ENCODE results near the gene MLPH. TPM values are rescaled to one million over a fixed set of nuclear protein-coding genes. Genes with fewer than 3 reads are reported as not detected.

The MLPH gene
- total and polyA plus RNA-seq, 4 donors: 1.6 to 25.9 (median 22.3) TPM

GRCh38 chr2:237511433-237511832 is 24.4 kb downstream of the MLPH start:
- 94% methylated on average over 1 of the region's 1 CpG for WGBS
- Histone ChIP-seq H3K4me3 (ENCODE audit: low read depth in 1 of 3, low read length in 3 of 3) (no peak overlapping the region), H3K36me3 (ENCODE audit: control insufficient read depth in 4 of 4, insufficient read depth in 3 of 4, low read depth in 1 of 4, low read length in 3 of 4) (peaks cover 0 to 2% (median 0%) of the 10 kb centered on the region in 4 donors), H3K27me3 (ENCODE audit: control insufficient read depth in 4 of 4, insufficient read depth in 4 of 4, low read length in 3 of 4) (no peaks in the 10 kb centered on the region), H3K27ac (ENCODE audit: low read depth in 1 of 2, low read length in 2 of 2) (no peak overlapping the region), H3K9ac (ENCODE audit: low read depth in 1 of 2, low read length in 2 of 2) (no peak overlapping the region), H3K4me1 (ENCODE audit: control insufficient read depth in 4 of 4, insufficient read depth in 4 of 4, low read length in 3 of 4) (peaks cover 5 to 53% (median 32%) of the 10 kb centered on the region in 4 donors), H3K9me3 (ENCODE audit: control insufficient read depth in 4 of 4, low read length in 3 of 4) (no peaks in the 10 kb centered on the region)
- DNase-seq (ENCODE audit: low spot score): no peak
- no peak for TF ChIP-seq NR2F2 (IDR thresholded peaks at IDR 0.05)
- TF ChIP-seq FOXA2 (IDR thresholded peaks at IDR 0.05): no peak
- no peak for TF ChIP-seq HNF4A (conservative IDR thresholded peaks at IDR 0.05)
- no peak for TF ChIP-seq CTCF (IDR thresholded peaks at IDR 0.05; ENCODE audit: low read depth, low read length, missing input control)
- no peak for TF ChIP-seq EGR1 (IDR thresholded peaks at IDR 0.05; ENCODE audit: low read depth in 2 of 2)

DNA sequence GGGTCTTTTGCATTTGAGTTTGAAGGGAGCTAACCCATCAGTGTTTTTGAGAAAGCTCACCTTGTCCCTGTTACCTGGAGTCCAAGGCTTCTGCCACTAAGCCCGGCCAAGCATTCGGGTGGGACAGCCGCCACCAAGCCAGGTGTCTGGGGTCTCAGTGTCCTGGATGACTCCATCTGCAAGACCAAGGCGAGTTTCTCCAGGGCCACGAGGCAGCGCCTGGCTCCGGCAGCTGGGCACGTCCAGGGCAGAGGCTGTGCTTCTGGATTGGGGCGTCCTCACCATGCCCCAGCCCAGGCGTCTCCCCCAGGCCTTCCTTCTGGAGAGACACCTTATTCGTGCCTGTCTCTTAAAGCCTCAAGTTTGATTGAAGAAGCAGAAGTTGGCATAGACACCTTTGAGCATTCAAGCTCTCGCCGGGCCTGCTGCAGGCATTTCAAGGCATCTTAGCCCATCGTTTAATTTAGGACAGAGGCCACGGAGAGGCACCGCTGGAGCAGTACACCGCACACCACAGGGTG is 24.9 kb downstream of the MLPH start:
- TF ChIP-seq FOXA1 (IDR thresholded peaks at IDR 0.05) (no peak), JUND (IDR thresholded peaks at IDR 0.05) (no peak), RAD21 (IDR thresholded peaks at IDR 0.05) (no peak), HNF4A (conservative IDR thresholded peaks at IDR 0.05) (no peak), YY1 (IDR thresholded peaks at IDR 0.05) (no peak), TAF1 (conservative IDR thresholded peaks at IDR 0.05) (no peak), EGR1 (IDR thresholded peaks at IDR 0.05; ENCODE audit: low read depth in 2 of 2) (no peak), CTCF (IDR thresholded peaks at IDR 0.05; ENCODE audit: low read depth, low read length, missing input control) (no peak), GABPA (IDR thresholded peaks at IDR 0.05 in 1 of 2, conservative IDR thresholded peaks at IDR 0.05 in 1 of 2) (no peak)
- H3K4me3 ChIP-seq (ENCODE audit: low read depth in 1 of 3, low read length in 3 of 3): no peak overlapping the region
- no peak overlapping the region for H3K9ac ChIP-seq (ENCODE audit: low read depth in 1 of 2, low read length in 2 of 2)
- 92% methylated on average over 17 of the region's 17 CpGs for WGBS
- H3K4me1 ChIP-seq (ENCODE audit: control insufficient read depth in 4 of 4, insufficient read depth in 4 of 4, low read length in 3 of 4): peaks cover 5 to 53% (median 32%) of the 10 kb centered on the region in 4 donors
- no peak overlapping the region for H3K27ac ChIP-seq (ENCODE audit: low read depth in 1 of 2, low read length in 2 of 2)
- no peaks in the 10 kb centered on the region for H3K9me3 ChIP-seq (ENCODE audit: control insufficient read depth in 4 of 4, low read length in 3 of 4)
- H3K27me3 ChIP-seq (ENCODE audit: control insufficient read depth in 4 of 4, insufficient read depth in 4 of 4, low read length in 3 of 4): no peaks in the 10 kb centered on the region
- no peak for DNase-seq (ENCODE audit: low spot score)
- H3K36me3 ChIP-seq (ENCODE audit: control insufficient read depth in 4 of 4, insufficient read depth in 3 of 4, low read depth in 1 of 4, low read length in 3 of 4): peaks cover 0 to 2% (median 0%) of the 10 kb centered on the region in 4 donors

DNA sequence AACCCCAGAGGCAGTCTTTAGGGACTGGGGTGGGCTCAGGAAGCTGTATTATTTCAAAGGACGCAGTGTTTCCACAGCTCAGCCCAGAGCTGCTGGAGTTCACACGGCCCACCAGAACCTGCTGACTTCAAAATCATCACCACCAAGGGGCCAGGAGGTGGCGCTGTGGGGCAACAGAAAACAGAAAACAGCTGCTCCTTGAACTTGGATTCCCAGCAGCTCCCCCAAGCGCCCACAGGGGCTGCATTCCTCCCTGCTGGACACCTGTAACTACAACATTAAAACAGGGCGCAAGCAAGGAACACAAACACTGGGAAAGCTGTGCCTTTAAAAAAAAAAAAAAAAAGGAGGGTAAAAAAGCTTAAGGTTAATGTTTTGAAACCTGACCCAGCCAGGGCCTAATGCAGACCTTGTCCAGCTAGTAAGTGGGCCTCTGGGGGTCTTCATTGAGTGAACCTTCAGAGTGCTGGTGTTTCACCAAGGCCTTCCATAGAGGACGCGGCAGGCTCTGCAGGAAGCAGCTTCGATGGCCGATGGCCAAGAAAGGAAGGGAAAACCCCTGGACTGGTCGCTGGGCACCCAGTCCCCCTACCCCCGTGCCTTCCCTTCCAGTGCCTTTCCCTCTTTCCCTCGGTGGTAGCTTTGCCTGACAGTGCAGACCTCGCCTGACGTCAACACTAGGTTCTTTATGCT is 25.9 kb downstream of the MLPH start:
- 17% methylated on average over 14 of the region's 14 CpGs for WGBS
- peak; percentile 85 for DNase-seq (ENCODE audit: low spot score)
- peak overlapping the region; percentile 30 to 60 for H3K9ac ChIP-seq (ENCODE audit: low read depth in 1 of 2, low read length in 2 of 2)
- peaks cover 0 to 2% (median 0%) of the 10 kb centered on the region in 4 donors for H3K36me3 ChIP-seq (ENCODE audit: control insufficient read depth in 4 of 4, insufficient read depth in 3 of 4, low read depth in 1 of 4, low read length in 3 of 4)
- no peaks in the 10 kb centered on the region for H3K27me3 ChIP-seq (ENCODE audit: control insufficient read depth in 4 of 4, insufficient read depth in 4 of 4, low read length in 3 of 4)
- peaks cover 5 to 49% (median 32%) of the 10 kb centered on the region in 4 donors for H3K4me1 ChIP-seq (ENCODE audit: control insufficient read depth in 4 of 4, insufficient read depth in 4 of 4, low read length in 3 of 4)
- H3K27ac ChIP-seq (ENCODE audit: low read depth in 1 of 2, low read length in 2 of 2): peak overlapping the region; percentile 82
- H3K4me3 ChIP-seq (ENCODE audit: low read depth in 1 of 3, low read length in 3 of 3): no peak overlapping the region
- H3K9me3 ChIP-seq (ENCODE audit: control insufficient read depth in 4 of 4, low read length in 3 of 4): no peaks in the 10 kb centered on the region
- no peak for TF ChIP-seq FOXA1 (IDR thresholded peaks at IDR 0.05)
- TF ChIP-seq, protein P1, sequence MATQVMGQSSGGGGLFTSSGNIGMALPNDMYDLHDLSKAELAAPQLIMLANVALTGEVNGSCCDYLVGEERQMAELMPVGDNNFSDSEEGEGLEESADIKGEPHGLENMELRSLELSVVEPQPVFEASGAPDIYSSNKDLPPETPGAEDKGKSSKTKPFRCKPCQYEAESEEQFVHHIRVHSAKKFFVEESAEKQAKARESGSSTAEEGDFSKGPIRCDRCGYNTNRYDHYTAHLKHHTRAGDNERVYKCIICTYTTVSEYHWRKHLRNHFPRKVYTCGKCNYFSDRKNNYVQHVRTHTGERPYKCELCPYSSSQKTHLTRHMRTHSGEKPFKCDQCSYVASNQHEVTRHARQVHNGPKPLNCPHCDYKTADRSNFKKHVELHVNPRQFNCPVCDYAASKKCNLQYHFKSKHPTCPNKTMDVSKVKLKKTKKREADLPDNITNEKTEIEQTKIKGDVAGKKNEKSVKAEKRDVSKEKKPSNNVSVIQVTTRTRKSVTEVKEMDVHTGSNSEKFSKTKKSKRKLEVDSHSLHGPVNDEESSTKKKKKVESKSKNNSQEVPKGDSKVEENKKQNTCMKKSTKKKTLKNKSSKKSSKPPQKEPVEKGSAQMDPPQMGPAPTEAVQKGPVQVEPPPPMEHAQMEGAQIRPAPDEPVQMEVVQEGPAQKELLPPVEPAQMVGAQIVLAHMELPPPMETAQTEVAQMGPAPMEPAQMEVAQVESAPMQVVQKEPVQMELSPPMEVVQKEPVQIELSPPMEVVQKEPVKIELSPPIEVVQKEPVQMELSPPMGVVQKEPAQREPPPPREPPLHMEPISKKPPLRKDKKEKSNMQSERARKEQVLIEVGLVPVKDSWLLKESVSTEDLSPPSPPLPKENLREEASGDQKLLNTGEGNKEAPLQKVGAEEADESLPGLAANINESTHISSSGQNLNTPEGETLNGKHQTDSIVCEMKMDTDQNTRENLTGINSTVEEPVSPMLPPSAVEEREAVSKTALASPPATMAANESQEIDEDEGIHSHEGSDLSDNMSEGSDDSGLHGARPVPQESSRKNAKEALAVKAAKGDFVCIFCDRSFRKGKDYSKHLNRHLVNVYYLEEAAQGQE (IDR thresholded peaks at IDR 0.05): peak; percentile 38
- TF ChIP-seq SP1 (IDR thresholded peaks at IDR 0.05): no peak
- no peak for TF ChIP-seq NR2F2 (IDR thresholded peaks at IDR 0.05)
- TF ChIP-seq FOXA2 (IDR thresholded peaks at IDR 0.05): no peak
- TF ChIP-seq ZBTB33 (IDR thresholded peaks at IDR 0.05): no peak
- TF ChIP-seq RXRA (IDR thresholded peaks at IDR 0.05): peak; percentile 47 to 49
- no peak for TF ChIP-seq ATF3 (IDR thresholded peaks at IDR 0.05)
